SKM-1 treated with dmso at 0.1 percent for 144 hours (cell line): ENCODE results near the gene CCDC71.

ENCODE experiments used
- DNase-seq: peaks from one replicate; lab custom pipeline; 2025; ENCODE audit not compliant: unreplicated experiment; lab: John Stamatoyannopoulos, UW

CCDC71 gene

DNA sequence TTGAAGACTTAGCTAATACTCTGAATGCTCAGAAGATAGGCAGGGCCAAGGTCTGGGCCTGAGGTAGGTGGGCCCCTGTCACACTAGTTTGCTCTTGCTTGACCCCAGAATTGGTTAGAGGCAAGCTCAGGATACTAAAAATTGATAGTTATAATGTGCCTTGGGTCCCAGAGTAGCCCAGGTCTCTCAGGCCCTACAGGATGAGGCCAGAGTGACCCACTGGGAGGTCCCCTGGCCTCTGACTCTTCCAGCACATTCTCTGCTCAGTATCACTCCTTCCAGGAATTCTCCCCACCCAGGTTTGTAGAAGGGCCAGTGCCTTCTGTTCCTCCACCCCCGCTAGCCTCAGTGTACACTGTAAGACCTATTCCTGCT, 4.6 kb upstream of the CCDC71 start:
- DNase-seq: no peak

DNA sequence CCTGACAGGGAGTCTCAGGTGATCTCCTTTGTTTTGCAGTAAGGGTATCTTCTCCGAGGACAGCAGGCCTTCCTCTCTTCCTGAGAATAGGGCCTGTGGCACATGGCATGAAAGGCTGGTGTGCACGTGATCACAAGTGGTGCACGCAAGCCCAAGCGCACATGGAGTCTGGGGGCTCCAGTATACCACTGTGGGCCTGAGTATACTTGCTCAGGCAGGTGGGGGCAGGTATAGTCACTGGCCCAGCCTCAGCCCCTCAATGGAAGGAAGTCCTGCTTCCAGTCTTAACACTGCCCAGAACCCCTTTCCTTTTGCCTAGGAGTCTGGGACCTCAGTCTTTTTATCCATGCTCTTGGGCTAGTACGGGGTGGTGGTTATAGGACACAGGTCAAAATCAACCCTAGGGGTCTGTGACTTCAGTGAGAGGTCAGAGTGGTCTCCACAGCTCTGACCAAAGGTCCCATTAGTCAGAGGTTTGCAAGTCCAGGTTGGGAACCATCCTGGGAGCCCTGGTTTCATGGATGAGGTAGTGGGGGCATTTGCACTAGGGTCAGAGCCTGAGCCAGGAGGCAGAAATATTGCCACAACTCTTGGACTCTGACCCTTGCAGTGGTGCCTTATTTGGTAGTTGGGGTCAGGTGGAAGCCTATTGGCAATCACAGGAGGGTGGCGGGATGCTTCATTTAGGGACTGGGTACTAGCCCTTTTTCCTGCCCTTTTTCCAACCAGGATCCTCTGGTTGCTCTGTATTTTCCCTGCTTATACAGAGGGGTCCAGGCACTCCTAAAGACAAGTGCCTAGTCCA, 823 bp upstream of the CCDC71 start:
- DNase-seq: no peak

DNA sequence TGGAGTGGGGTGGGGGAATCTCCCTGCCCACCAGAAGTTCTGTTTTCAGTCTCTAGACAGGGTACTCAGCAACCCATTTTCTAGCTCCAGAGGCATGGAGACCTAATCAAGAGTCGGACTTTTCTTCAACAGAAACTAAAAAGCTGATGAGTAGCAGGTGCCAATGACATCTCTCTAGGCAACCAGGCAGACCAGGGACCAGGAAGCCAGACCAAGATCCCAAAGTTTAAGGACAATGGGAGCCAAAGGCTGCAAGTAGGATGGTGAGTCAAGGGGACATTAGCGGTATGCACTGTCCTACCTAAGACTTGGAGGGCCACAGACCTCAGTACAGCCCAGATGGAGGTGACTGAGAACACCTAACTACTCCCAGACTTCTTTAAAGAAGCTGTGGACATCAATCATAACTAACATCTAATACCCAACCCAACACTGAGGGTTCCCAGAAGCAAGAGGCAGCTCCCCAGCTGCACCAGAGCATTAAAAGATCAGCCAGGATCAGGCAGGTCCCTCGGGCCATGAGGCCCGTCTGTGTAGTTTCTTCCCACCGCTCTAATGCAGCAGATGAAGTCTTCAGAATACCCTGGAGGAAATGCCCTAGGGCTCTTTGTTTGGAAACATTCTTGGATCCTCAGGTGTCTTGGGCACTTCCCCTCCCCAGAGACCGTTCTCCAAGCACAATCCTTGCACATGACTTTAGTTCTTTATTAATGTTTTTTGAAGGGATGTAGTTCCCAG, 979 bp downstream of the CCDC71 start:
- no peak for DNase-seq

DNA sequence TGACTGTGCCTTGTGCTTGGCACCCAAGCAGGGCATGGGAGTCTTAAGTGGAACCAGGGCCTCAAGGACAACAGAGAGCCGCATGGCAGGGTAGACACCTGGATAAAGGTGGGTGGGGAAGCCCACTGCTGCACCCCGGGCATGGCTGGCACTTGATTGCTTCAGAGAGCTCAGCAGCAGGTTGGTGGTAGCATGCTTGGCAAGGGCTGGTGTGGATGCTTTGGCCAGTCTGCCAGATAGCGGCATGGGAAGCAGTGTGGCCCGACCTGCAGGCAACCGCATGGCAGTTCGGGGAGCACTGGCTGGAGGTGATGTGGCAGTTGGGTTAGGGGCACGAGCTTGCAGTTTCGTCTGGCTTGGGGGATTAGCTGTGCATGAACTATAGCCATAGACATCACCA, 2.5 kb downstream of the CCDC71 start:
- no peak for DNase-seq

DNA sequence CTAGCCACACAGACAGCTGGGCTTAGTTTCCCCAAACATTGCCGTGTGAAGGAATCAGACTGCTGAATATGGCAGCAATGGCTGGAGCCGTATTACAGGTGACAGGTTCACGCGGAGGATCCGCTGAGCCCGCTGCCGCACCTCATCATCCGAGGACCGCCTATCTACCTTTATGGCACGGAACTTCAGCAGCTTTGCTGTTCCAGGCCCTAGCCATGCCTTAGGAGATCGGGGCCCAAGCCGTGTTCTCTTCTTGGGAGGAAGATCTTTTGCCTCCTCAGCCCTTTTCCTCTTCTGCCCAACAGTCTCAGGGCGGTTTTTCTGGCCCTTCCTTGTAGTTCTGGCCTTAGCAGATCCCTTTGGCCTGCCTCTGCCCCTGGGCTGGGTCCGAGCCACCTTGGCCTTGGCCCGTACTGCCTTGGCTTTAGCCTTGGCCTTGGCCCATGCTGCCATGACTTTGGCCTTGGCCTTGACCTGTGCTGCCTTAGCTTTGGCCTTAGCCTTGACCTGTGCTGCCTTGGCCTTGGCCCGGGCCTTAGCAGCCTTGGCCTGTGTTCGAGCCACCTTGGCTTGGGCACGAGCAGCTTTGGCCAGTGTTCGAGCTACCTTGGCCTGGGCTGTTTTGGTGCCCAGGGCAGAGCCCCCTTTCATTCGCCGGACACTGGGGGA, 3.2 kb downstream of the CCDC71 start:
- no peak for DNase-seq

DNA sequence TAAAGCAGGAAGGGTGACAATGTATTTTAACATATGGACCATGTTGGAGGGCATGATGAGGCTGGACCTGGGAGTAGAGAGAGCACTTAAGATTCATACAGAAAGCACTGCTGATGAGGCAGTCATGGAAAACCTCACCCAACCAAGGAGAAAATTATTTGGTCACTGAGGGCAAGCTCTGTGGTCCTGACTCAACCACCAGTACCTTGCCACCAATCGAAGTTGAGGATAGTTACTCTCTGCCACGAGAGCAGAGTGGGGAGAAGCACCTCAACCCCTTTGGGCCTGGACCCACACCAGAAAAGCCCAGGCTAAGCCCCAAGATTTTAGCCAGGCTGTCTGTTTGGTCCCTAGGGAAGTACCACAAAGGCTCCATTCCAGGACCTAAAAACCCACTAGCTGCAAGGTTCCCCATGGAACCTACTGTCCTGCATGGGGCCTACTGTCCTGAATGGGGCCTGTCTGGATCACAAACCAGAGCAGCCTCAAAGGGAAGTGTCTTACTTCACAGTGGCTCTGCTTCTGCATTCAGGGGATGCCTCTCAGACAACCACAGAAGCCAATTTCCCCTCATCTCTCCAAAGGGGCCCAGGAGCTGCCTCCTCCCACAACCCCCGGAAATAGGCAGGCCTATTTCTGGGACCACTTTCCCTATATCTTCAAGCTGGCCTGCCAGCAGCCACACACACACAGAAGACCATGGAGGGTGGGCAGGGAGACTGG, 4.2 kb downstream of the CCDC71 start:
- DNase-seq: peak; percentile 72

DNA sequence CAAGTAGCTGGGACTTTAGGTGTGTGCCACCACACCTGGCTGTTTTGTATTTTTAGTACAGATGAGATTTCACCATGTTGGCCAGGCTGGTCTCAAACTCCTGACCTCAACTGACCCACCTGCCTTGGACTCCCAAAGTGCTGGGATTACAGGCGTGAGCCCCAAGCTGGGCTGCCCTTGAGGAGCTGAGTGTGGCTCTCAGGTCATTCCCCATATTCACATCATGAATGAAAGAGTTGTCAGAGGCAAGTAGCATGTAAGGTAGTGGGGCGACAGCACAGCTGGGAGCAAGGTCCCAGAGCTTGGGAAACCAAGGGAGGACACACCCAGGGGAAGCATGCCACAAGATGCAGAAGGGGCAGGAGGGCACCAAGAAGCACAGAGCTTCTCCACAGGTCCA, 4.9 kb downstream of the CCDC71 start:
- DNase-seq: no peak

DNA sequence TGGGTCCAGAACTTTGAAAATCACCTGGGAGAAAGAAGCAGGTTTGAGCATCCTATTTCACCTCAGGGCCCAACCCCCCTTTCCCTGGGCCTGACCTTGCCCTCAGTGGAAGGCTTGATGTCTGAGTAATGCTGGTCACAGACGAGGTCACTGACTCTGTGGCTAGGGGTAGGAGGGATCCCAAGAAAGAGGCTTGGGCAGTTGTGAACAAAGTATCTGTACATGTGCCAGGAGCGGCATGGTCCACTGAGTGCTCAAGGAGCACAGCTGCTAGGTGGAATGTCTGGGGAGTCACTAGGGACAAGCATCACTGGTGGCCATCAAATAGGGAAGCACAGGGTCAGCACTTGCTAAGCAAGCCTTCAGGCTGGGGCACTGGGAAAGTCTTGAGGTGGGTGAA, 7.3 kb downstream of the CCDC71 start:
- DNase-seq: no peak

DNA sequence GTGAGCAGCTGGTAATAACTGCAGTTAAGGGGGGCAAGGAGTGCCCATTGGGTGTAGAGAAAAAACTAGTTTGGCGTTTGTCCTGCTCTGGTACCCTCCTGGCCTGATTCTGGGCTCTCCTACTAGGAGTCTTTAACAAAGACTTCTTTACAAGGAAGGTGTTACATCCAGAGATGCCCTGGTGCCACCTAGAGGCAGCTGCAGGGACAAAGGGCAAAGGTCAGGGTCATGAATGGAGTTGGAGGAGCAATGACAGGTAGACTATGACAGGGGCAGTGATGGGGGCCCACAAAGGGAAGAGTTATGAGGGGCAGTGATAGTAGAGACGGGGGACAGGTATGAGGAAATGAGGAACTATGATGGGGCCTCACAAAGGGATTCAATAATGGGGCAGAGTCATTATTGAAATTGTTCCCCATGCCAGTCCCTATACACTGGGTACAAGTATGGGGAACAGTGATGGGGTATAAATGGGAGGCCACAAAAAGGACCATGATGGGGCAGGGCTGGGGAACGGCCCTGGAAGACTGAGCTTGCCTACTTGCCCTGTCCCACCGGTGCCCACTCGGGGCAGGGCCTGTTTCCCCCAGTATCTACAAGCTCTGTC, 7.9 kb downstream of the CCDC71 start:
- DNase-seq: peak; percentile 16

DNA sequence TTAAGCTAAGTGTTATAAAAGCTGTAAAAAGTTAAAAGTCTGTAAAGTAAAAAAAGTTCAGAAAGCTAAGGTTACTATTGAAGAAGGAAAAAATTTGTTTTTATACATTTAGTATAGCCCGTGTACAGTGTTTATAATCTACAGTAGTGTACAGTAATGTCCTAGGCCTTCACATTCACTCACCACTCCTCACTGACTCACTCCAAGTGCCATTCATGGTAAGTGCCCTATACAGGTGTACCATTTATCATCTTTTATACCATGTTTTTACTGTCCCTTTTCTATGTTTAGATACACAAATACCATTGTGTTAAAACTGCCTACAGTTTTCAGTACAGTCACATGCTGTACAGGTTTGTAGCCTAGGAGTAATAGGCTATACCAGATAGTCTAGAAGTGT, 8.8 kb downstream of the CCDC71 start:
- DNase-seq: no peak

DNA sequence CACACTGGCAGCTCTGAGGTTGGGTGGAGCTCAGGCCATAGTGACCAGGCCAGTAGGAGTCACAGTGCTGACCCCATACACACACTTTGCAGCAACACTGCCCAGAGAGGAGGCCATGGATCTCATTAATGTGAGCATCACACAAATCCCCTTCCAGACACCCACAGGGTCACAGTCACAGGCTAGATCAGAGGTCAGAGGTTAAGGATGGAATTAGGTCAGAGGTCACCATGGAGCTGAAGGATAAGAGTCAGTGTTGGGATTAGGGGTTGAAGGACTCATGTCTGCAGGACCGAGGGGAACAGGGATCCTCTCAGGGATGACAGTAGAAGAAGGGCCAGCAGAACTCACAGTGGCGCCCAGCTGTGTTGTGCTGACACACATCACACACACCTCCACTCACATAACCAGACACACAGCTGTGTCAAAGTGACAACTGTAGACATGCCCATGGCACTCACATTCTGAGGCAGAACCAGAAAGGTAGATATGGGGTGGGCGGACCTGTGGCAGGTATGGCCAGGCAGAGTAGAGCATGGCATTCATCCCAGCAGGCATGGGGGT, 12.7 kb downstream of the CCDC71 start:
- no peak for DNase-seq

DNA sequence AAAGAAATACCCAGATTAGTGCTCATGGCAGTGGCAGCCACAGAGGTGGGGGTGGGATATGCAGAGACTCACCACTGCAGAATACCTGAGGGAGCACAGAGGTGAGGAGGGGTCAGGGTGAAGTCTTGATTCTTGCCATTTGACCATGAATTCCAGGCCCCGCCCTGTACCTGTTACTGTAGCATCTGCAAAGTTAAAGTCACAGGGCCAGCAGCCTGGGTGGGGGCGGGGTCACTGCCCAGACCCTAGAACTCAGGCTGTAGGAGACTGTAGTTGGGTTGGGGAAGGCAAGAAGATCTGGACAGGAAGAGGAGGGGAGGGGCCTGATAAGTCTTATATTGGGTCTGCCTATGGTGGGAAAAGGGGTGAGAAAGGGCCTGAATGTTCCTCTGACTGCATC, 14.5 kb downstream of the CCDC71 start:
- no peak for DNase-seq

DNA sequence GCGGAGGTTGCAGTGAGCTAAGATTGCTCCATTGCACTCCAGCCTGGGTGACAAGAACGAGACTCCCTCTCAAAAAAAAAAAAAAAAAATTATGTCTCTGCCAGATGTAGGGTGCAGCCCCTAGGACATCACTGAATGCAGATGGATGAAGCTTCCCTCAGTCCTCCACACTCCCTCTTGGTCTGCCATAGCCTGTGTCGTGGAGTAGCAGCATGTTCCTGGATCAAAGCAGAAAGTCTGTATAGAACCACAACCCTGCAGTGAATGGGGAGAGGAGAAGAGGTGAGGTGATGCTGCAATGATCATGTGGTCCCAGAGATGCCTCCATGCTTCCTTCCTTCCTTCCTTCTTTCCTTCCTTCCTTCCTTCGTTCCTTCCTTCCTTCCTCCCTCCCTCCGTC, 18.0 kb downstream of the CCDC71 start:
- DNase-seq: no peak

DNA sequence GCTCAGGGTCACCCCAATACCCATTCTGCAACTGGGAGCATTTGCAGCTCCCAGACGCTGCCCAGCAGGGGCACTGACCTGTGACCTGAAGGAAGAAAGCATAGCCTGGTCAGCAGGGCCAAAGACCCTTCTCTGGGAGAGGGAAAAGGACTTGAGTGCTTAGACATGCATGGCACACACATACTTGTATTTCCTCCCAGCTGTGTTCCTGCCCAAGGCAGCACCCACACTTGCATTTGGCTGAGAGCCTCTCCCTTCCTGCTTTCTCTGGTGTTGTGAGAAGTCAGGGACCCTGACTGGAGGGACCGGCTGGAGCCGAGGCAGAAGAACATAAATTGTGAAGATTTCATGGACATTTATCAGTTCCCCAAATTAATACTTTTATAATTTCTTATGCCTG, 26.1 kb downstream of the CCDC71 start:
- DNase-seq: no peak

DNA sequence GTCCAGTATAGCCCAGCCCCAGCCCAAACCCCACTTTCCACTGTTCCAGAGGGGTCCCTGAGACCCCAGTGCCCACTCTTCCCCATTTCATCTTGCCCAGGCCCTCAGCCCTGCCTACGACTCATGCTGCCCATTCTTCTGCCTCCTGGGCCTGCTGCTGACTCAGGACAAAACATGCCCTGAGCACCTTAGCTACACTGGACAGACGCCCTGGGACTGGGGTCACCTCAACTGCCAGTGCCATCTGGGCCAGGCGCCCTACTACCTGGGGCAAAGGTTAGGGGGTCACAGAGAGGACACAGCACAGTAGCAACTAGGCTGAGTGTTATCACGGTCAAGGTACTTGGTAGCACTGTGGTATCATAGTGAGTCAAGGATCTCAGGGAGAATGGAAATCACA, 30.6 kb downstream of the CCDC71 start:
- DNase-seq: no peak

DNA sequence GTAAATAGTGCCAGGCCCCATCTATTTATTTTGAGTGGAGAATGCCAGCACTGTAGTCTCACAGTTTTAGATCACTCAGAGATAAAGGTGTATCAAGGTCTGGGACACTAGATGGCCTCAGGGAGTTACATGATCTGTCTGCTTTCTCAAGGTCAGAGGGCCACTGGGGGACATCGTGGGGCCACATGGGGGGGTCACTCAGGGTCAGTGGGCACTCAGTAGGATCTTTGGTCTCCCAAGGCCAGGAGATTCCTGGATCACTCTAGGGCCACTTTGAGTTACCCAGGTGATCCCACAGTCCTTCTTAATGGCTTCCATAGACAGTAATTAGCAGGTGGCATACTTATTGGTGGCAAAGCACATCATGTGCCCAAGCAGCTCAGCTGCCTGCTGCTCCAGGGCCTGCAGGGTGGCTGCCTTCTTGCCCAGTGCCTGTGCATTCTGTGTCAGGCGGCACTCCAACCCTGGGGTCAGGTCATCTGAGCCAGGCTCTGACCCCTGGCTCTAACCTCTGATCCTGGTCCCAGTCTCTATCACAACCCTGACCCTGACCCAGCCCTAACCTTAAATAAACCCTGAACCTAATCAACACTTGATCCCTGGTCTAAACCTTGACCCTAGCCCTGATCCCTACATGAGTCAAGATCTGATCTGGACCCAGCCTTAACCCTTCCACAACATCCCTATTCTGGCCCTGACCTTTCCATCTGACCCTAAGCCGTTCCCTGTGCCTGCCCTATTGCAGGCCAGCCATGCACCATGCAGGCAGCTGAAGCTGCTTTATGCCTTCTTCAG, 31.5 kb downstream of the CCDC71 start:
- DNase-seq: no peak

DNA sequence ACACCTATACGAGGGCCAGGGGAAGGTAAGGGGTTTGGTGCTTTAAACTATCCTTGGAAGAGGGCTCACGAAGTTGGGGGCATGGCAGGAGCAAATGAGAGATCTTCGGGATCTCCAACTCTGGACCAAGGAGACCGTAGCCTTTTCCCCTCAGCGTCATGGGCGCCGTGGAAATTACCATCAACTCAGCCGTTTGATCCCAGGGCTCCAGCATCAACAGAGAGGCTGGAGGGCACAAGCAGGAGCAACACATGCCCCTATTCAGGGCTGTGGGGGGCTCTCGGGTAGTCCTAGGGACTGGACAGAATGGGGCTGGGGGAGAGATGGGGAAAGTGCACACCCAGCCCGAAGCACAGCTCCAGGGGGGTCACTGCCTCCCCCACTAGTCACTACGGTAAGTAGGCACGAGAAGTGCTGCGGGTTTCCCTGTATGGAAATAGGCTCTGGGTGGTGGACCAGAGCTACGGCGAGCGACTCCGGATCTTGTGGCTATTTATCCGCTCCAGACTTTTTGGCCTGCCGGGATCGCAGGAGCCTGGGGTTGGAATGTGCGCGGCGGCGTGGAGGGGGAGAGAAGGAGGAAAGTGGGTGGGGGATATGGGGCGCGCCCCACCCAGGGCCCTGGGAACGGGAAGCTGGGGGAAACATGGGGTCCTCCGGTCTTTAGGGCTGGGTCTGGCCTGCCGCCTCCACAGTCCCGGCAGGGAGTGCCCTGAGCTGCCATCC, 32.7 kb downstream of the CCDC71 start:
- no peak for DNase-seq

DNA sequence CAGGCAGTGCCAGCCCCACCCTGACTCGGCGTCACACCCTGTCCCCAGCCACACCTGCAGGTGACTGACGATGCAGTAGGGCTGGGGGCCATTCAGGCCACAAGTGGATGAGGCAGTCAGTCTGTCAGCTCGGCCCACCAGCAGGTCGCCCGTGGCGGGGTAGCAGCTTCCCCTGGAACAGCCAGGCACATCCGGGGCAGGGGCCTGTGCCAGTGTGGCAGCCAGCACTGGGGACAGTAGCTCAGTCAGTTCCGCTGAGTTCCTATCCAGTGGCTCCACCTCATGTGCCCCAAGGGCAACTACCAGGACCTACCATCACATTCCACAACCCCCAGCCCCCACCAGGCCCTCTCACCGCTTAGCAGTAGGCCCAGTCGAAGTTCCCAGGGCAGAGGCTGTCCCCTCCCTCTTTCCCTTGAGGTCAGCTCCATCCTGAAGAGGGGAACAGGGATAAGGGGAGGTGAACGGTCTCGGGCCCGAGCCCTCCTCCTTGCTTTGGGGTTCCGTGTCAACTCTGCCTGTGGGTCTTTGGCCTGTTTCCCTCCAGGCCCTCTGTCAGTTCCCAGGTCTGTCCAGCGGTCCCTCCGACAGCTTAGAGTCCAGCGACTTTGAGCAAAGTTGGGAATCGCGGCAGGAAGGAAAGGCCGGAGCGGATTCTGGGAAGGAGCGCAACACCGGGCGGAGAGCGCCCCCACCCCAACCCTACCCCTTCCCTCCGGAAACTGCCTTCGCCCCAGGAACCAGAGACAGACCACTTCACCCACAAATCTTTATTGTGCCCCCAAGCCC, 33.5 kb downstream of the CCDC71 start, which contains the start of gene LAMB2:
TSS of gene LAMB2 (minus strand) at position 614 of the 789 bp plus-strand sequence. CDS start at position 431, 183 bp downstream.
- no peak for DNase-seq
